GM18526 (cell line): ENCODE results near the gene FANCC.

Experiments
- POLR2A ChIP-seq: IDR thresholded peaks from 3 replicates; pipeline ENCODE4 v1.6.1; 2011; ENCODE audit not compliant: insufficient read length; ENCODE audit errors: extremely low read depth

FANCC gene

DNA sequence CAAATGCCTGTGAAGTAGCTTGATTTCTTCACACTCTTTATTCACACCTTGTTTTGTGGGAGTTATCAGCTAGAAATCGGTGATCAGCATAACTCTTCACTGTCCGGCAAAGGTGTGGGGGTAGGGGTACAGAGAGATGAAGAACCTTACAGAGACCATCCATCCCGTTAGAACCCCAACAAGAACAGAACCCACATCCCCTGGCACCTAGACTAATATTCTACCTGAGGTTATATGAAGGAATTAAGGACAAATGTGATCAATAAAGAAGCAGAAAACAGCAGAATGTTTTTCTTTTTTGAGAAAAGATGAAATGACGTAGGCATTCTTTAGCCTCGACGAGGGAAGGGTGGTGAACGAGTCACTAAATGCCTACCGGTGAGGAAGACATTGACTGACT is 44.7 kb downstream of the FANCC start:
- no peak for TF ChIP-seq POLR2A

GRCh38 chr9:95270790-95271189 is 46.7 kb downstream of the FANCC start:
- no peak for TF ChIP-seq POLR2A

DNA sequence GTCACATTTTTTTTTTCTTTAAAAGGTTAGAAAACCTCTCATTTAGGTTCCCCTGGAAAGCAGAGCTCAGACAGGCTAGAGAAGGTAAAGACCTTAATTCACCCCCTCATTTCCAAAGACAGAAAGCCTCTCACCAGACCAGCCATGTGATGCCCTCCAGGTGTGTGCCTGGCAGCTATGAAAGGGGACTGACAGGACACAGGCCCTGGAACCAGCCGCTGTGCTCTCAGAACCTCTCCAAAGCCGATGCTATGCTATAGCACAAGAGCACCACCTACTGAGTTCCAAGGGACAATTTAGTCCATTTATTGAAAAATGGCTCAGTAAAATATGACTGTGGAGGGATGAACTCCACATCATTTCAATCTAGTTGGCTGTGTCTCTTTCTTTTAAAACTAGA is 48.8 kb downstream of the FANCC start:
- TF ChIP-seq POLR2A: no peak

- TF ChIP-seq POLR2A: no peak
Observed at GRCh38 chr9:95266649-95267048, 50.9 kb downstream of the FANCC start.

GRCh38 chr9:95265960-95266359 is 51.5 kb downstream of the FANCC start:
- TF ChIP-seq POLR2A: no peak

- no peak for TF ChIP-seq POLR2A
Observed at GRCh38 chr9:95264954-95265615, 52.4 kb downstream of the FANCC start.

GRCh38 chr9:95261890-95262289 is 55.6 kb downstream of the FANCC start:
- TF ChIP-seq POLR2A: no peak

- no peak for TF ChIP-seq POLR2A
Observed at GRCh38 chr9:95250462-95251221, 66.9 kb downstream of the FANCC start.

GRCh38 chr9:95249986-95250385 is 67.5 kb downstream of the FANCC start:
- TF ChIP-seq POLR2A: no peak

DNA sequence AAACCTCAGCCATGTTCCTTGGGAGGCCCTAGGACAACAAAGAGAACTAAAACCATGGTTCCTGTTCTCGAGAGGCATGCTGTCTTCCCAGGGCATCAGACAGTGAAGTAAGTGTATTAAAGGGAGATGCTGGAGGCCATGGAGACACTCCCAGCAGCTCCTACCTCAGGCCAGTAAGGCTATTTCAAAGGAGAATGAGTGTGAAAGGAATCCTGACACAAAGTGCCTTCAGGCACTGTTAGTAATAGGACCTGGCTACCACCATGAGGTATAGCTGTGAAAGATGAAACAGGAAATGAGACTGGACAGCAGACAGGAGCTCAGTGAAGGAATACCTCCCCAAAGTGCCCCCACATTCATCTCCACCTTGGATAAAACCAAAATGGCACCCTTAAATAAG is 71.0 kb downstream of the FANCC start:
- TF ChIP-seq POLR2A: no peak

DNA sequence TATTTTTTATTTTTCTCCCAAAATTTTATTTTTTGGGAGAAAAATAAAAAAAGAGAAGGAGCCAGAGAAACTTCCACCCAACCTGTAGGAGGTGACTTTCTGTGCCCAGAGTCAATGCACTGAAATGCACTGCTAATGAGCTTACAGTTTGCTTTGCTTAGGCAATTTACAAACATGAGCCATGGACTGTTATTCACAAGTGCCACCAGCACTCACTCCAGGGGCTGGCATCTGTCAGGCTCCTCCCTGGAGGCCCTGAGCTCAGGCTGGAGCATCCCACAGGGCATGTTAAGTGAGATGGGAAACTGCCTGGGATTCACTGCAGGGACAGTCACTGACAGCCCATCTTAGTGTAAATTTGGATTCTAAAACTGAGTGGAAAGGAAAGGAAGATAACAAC is 74.9 kb downstream of the FANCC start:
- TF ChIP-seq POLR2A: no peak

DNA sequence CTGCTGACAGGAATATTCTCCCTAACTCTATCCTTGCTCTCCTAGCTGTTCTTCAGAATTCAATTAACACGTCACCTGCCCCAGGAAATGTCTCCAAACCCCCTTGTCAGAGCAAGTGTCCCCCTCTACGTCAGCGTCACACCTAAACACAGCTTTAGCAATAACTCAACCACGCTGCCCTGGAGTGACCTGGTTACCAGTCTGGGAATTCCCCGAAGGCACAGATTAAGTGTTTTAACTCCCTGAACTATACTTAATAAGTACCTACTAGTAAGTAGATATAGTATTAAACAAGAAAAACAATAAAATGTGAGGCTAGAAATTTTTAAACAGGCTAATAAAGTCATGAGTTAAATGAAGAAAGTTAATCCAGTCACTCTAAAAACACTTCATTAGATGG is 78.4 kb downstream of the FANCC start:
- no peak for TF ChIP-seq POLR2A

DNA sequence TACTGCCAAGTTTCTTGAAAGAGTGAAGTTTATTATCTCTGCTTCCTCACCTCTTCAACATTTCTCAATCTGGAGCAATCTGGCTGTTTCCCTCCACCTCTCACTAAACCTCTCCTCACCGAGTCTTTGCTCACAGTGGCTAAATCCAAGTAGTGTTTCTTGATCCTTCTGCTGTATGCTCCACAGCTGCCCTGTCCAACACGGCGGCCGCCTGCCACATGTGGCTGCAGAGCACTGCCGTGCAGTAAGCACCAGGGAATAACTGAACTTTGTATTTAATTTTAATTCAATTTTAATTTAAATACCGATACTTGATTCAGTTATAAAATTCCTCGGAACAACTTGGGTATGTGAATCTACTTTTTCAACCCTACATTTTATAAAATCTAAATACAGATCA is 80.2 kb downstream of the FANCC start:
- TF ChIP-seq POLR2A: no peak

GRCh38 chr9:95230046-95230445 is 87.5 kb downstream of the FANCC start:
- no peak for TF ChIP-seq POLR2A

DNA sequence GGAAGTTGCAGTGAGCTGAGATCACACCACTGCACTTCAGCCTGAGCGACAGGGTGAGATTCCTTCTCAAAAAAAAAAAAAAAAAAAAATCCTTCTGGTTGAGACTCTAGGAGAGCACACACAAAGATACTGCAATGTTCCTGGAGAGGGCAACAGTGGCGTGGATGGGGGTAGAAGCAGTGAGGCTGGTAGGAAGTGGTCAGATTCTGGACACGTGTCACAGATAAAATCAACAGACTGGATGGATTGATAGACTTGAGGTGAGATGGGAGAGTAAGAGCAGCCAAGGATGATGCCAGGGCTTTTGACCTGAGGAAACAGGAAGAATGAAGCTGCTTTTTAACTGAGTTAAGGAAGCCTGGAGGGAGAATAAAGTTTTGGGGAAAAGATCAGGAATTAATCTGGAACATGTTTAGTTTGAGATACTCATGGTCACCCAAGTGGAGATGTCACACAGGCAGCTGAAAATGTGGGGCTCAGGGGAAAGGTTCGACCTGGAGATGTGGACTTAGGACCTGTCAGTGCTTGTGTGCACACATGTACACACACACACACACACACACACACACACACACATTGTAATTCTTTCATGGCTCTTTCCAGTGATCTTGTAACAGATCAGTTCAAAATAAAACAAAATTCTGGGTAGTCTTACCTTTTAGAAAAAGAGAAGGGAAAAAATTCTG is 88.1 kb downstream of the FANCC start:
- TF ChIP-seq POLR2A: no peak

- TF ChIP-seq POLR2A: no peak
Observed at GRCh38 chr9:95226921-95227320, 90.6 kb downstream of the FANCC start.
